ENCODE measurements around the gene PDSS2. TPM values are rescaled to one million over a fixed set of nuclear protein-coding genes. Genes with fewer than 3 reads are reported as not detected.

The PDSS2 gene
- total RNA-seq, 1 donor from 2014 or later, result 18.7 TPM

- TF ChIP-seq CTCF (IDR thresholded peaks at IDR 0.05) (no peak), POLR2AphosphoS5 (IDR thresholded peaks at IDR 0.05; ENCODE audit: insufficient read depth in 1 of 2, low read depth in 1 of 2) (no peak), POLR2A (IDR thresholded peaks at IDR 0.05) (no peak)
- Histone ChIP-seq H3K27me3 (no peaks in the 10 kb centered on the region), H3K27ac (no peak overlapping the region), H3K4me1 (peaks cover 3% of the 10 kb centered on the region), H3K36me3 (no peaks in the 10 kb centered on the region), H3K4me3 (no peak overlapping the region), H3K9me3 (no peaks in the 10 kb centered on the region)
- intact Hi-C loops (cut with DNase I), result no loop called here
- no peak for DNase-seq (ENCODE audit: extremely low spot score in 2 of 2)
These were observed 18.4 kb downstream of the PDSS2 start for GRCh38 chr6:107440936-107441335.

- intact Hi-C loops (cut with DNase I), result no loop called here
- Histone ChIP-seq H3K4me1 (peaks cover 4% of the 10 kb centered on the region), H3K27ac (no peak overlapping the region), H3K4me3 (no peak overlapping the region), H3K36me3 (no peaks in the 10 kb centered on the region), H3K27me3 (no peaks in the 10 kb centered on the region), H3K9me3 (no peaks in the 10 kb centered on the region)
- TF ChIP-seq POLR2AphosphoS5 (IDR thresholded peaks at IDR 0.05; ENCODE audit: insufficient read depth in 1 of 2, low read depth in 1 of 2), result no peak
- no peak for TF ChIP-seq POLR2A (IDR thresholded peaks at IDR 0.05)
- no peak for TF ChIP-seq CTCF (IDR thresholded peaks at IDR 0.05)
- DNase-seq (ENCODE audit: extremely low spot score in 2 of 2), result no peak
These were observed 20.0 kb downstream of the PDSS2 start for GRCh38 chr6:107439406-107439805.

DNA sequence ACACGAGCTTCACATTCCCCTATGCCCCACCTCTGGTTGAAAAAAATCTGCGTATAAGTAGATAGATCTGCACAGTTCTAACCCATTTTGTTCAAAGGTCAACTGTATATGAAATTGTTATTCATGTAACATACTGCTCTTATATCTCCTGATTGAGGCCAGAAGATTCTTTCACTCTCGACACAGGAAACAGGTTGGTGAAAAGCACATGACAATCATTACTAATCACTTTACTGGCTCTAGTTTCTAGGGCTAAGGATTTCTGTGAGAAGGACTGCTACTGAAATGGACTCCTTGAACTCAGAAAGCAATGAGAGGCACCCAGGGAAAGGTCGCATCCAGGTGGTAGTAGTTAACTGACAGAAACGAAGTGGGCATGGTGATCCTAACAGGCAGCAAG lies 21.7 kb downstream of the PDSS2 start:
- Histone ChIP-seq H3K9me3 (no peaks in the 10 kb centered on the region), H3K4me3 (no peak overlapping the region), H3K36me3 (no peaks in the 10 kb centered on the region), H3K4me1 (peaks cover 4% of the 10 kb centered on the region), H3K27ac (no peak overlapping the region), H3K27me3 (no peaks in the 10 kb centered on the region)
- intact Hi-C loops (cut with DNase I), result no loop called here
- no peak for DNase-seq (ENCODE audit: extremely low spot score in 2 of 2)
- TF ChIP-seq POLR2A (IDR thresholded peaks at IDR 0.05) (no peak), CTCF (IDR thresholded peaks at IDR 0.05) (no peak), POLR2AphosphoS5 (IDR thresholded peaks at IDR 0.05; ENCODE audit: insufficient read depth in 1 of 2, low read depth in 1 of 2) (no peak)

DNA sequence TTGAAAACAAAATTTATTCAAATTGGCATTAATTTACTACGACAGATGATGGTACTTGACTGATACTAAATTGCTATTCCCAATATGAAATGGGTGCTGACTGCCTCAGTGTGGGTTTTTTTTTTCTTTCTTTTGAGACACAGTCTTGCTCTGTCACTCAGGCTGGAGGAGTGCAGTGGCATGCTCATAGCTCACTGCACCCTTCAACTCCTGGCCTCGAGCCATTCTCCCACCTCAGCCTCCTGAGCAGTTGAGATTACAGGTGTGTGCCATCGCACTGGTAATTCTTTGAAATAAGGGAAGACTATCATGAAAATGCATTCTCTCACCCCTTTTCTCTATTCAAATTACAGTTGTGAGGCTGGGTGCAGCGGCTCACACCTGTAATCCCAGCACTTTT lies 22.5 kb downstream of the PDSS2 start:
- H3K9me3 ChIP-seq, result no peaks in the 10 kb centered on the region
- no peak overlapping the region for H3K4me3 ChIP-seq
- TF ChIP-seq POLR2A (IDR thresholded peaks at IDR 0.05), result no peak
- TF ChIP-seq CTCF (IDR thresholded peaks at IDR 0.05), result no peak
- TF ChIP-seq POLR2AphosphoS5 (IDR thresholded peaks at IDR 0.05; ENCODE audit: insufficient read depth in 1 of 2, low read depth in 1 of 2), result no peak
- peaks cover 4% of the 10 kb centered on the region for H3K4me1 ChIP-seq
- no peak overlapping the region for H3K27ac ChIP-seq
- no peaks in the 10 kb centered on the region for H3K36me3 ChIP-seq
- DNase-seq (ENCODE audit: extremely low spot score in 2 of 2), result no peak
- intact Hi-C loops (cut with DNase I), result no loop called here
- H3K27me3 ChIP-seq, result no peaks in the 10 kb centered on the region

GRCh38 chr6:107435798-107436197 lies 23.6 kb downstream of the PDSS2 start:
- Histone ChIP-seq H3K4me1 (peaks cover 4% of the 10 kb centered on the region), H3K36me3 (no peaks in the 10 kb centered on the region), H3K27me3 (no peaks in the 10 kb centered on the region), H3K27ac (no peak overlapping the region), H3K4me3 (no peak overlapping the region), H3K9me3 (no peaks in the 10 kb centered on the region)
- DNase-seq (ENCODE audit: extremely low spot score in 2 of 2), result no peak
- intact Hi-C loops (cut with DNase I), result no loop called here
- TF ChIP-seq POLR2A (IDR thresholded peaks at IDR 0.05) (no peak), CTCF (IDR thresholded peaks at IDR 0.05) (no peak), POLR2AphosphoS5 (IDR thresholded peaks at IDR 0.05; ENCODE audit: insufficient read depth in 1 of 2, low read depth in 1 of 2) (no peak)
